Hindlimb muscle (tissue), 1 donor: ENCODE results near the gene LIPI. TPM values are rescaled to one million over a fixed set of nuclear protein-coding genes. Genes with fewer than 3 reads are reported as not detected.
"Not testable (repeated sequence)": the region's sequence is repeated elsewhere in the genome, so short reads cannot be mapped to it uniquely, and the experiment has no call there.

Experiments used
- DNase-seq: peaks from one replicate; pipeline ENCODE4 v3.0.0-alpha.2; 2013
- polyA plus RNA-seq: library from polyadenylated mRNA; unstranded; fragments of 120-200 nt; gene quantifications from one replicate; pipeline ENCODE4 v1.2.1, GENCODE V29; 2013; ENCODE audit not compliant: insufficient read length

LIPI gene
- polyA plus RNA-seq, 1 donor: 0.12 TPM

DNA sequence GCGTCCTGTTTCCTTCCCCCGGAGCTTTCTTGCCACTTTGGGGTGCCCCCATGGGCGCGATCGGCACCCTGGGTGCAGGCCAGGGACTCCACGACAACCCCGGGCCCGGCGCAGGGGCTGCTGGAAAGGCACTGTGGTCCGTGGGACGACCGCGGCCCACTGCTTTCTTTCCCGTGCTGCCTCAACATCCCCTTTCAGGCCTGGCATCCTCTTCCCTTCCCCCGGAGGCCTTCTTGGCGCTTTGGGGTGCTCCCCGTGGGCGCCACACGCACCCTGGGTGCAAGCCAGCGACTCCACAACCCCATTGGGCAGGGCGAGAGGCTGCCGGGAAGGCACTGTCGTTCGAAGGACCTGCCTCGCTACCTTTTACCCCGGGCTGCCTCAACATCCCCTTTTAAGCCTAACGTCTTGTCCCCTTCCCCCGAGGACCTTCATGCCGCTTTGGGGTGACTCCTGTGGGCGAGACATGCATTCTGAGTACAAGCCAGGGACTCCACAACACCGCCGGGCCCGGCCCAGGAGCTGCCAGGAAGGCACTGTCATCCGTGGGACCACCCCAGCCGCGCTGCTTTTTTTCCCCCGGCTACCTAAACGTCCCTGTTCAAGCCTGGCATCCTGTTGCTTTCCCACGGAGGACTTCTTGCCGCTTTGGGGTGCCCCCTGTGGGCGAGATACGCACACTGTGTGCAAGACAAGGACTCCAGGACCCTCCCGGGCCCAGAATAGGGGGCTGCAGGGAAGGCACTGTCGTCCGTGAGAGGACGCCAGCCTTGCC is 137.8 kb downstream of the LIPI start:
- no peak for DNase-seq

DNA sequence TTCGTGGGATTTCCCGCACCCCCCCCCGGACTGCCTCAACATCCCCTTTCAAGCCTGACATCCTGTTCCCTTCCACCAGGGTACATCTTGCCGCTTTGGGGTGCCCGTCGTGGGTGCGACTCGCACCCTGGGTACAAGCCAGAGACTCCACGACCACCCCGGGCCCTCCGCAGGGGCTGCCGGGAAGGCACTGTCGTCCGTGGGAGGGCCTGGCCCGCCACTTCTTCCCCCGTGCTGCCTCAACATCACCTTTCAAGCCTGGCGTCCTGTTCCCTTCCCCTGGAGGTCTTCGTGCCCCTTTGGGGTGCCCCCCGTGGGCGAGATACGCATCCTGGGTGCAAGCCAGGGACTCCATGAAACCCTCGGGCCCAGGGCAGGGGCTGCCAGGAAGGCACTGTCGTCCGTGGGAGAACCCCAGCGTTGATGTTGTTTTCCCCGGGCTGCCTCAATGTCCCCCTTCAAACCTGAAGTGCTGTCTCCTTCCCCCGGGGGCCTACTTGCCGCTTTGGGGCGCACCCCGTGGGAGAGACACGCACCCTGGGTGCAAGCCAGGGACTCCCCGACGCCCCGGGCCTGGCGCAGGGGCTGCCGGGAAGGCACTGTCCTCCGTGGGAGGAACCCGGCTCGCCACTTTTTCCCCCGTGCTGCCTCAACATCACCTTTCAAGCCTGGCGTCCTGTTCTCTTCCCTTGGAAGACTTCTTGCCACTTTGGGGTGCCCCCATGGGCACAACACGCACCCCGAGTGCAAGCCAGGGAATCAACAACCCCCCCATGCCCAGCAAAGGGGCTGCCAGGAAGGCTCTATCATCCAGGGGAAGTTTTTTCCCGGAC is 138.6 kb downstream of the LIPI start:
- DNase-seq: no peak

DNA sequence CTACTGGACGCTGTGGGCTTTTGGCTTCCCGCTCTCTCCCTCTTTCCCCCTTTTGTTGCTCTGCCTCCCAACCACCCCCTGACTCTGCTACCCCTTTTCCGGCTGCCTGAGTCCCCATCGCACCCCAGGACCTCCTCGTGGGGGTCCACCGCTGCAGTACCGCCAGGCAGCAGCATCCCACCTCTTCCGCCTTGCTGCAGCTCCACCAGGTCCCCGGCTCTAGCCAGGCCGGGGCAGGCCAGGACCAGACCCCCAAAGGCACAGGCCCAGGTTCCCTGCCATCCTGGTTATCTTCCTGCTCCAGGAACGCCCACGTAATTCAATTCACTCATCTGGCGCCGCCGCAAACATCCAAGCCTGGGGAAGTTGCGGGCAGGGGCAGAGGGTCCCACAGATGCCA is 139.8 kb downstream of the LIPI start:
- DNase-seq: no peak

DNA sequence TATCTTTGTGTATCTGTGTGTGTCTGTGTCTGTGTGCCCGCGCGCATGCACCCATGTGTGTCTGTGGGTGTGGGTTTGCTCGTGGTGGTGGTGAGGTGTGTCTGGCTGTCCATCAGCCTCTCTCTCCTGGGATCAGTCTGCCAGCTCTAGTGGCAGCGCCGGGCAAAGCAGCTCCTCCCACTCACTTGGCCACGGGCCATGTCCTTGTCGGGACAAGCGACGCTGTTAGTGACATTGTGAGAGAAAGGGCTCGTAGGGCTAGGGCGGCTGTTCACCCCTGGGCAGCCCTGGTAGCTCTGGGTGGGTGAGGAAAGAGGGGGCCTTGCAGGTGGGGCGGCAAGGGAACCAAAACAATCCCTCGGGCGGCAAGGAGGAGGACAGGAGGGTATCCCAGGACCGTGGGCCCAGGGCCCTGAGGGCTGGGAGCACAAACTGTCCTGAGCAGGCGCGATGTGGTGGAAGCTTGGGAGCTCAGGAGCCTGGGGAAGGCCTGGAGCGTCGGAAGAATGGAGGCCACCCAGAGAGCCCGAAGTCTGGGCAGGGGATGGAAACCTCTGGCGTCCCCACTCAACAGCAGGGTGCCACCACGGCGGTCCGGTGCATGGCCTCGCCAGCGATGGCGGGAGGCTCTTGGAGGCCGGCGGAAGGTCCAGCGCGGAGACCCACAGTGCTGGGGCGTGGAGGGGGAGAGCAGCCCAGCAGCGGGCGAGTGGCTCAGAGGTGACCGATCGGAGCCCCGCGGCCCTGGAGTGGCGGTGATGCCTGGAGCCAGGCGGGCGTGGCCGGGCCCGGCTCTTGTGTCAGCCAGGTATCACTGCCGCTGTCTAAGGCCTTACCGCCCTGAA is 140.5 kb downstream of the LIPI start:
- DNase-seq: no peak

DNA sequence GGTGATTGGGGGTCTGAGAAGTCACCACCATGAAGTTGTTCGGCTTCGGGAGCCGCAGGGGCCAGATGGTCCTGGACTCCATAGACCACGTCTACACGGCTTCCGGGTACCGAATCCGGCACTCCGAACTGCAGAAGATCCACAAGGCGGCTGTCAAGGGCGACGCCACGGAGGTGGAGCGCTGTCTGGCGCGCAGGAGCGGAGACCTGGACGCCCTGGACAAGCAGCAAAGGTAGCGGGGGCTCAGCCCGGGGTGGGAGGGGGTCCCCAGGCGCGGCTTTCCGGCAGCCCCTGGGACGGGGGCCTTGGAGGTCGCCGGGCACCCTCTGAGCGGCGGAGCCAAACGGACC is 146.5 kb downstream of the LIPI start:
- DNase-seq: no peak

DNA sequence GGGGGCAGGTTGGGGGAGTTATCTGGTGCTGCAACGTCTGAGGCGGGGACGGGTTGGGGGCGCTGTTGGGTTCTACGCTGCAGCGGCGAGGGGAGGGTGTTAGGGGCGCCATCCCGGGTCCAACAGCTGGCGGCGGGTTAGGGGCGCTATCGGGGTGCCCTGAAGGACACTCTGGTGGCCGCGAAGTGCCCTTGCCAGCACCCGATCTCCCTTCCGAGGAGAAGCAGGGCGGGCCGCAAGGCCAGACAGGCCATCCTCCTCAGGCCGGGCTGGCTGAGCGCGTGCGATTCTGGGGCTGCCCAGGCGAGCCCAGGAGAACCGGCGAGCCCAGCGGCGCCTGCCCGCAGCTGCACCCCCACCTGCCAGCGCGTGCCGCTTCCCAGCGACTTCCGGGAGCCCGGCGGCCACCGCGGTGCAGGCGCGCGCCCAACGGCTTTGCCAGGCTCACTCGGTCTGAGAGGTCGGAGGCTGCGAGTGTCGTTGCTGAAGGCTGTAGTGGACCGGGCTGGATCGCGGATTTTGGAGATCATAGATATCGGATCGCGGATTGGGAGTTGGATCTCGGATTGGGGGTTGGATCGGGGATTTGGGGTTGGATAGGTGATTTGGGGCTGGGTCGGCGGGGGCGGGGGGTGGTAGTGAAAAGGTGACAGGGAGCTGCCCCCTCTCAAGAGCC is 147.0 kb downstream of the LIPI start:
- DNase-seq: not testable (repeated sequence)

DNA sequence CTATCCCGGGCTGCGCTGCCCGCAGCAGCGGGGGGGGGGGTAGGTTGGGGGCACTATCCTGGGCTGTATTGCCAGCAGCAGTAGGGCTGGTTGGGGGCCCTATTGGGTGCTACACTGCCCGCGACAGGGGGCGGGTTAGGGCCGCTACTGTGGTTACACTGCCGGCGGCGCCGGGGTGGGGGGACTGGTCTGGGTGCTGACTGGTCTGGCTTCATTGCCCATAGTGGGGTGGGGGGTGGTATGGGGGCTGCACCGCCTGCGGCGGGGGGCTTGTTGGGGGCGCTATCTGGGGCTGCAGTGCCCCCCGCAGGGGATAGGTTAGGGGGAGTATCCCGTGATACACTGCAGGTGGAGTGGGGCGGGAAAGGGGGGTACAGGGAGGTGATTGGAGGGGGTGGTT is 148.1 kb downstream of the LIPI start:
- DNase-seq: not testable (repeated sequence)

DNA sequence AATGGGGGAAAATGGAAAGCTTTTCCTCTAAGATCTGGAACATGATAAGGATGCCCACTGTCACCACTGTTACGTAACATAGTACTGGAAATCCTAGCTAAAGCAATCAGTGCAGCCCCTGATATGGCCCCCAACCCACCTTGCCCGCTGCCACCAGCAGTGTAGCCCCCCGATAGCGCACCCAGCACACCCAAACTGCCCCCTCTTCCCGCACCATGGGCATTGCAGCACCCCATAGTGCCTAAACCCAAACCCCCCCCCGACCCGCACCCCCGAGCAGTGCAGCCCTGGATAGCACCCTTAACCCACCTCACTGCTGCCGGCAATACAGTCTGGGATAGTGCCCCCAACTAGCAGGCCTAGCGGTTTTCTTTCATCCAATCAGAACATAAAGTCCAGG is 148.9 kb downstream of the LIPI start:
- DNase-seq: not testable (repeated sequence)

DNA sequence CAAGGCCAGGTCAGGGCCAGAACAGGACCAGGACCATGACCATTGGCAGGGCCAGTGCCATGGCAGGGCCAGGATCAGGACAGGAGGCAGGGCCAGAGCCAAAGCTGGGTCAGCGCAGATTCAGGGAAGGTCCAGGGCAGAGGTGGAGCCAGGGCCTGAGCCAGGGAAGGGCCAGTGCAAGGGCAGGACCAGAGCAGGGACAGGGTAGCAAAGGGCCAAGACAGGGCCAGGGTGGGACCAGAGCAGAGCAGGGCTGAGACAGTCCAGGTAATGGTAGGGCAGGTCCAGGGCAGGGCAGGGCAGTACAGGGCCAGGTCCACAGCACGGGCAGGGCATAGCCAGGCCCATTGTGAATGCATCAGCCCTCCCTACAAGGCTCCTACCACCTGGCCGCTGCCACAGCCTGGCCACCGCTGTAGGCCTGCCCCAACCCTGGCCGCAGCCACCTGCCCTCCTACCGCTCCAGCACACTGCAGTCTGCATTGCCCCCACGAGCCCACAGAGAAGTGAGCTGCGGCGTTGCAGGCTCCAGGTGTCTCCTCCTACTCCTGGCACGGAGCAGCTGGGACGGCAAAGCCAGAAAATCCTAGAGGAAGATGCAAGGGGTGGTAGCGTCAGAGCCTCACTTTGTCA is 151.6 kb downstream of the LIPI start:
- not testable (repeated sequence) for DNase-seq

Other genes with a start within 250 kb of the LIPI start
- not detected for gene RBM11, start 5.2 kb upstream of the LIPI start, polyA plus RNA-seq
- gene HSPA13, start 172.2 kb upstream of the LIPI start, polyA plus RNA-seq: 21.5 TPM